ENCODE measurements around the gene PRIMA1.
A peak's percentile ranks its signal among the peaks of the same experiment; 100 is the strongest.

The PRIMA1 gene

DNA sequence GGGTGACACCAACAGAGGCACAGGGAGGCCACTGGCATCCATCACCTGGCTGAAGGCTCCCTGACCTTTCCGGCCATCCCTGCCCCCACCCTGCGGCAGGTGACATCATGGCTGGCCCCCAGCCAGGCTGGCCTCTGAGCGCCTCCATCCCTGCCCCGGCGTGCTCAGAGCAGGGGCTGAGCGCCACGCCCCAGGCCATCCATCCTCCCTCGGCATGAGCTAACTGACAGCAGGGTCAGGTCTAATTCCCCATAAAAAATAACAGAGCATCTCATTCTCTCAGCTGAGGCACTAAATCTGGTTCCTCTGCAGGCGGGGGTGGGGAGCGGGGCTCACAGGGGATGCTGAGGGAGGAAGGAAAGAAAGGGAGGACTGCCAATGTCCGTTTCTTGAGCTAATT lies 50.7 kb downstream of the PRIMA1 start:
- no peaks in the 10 kb centered on the region for H3K79me2 ChIP-seq (ENCODE audit: insufficient read depth, low read length)
- H3K9me3 ChIP-seq (ENCODE audit: insufficient read depth, low read length) = no peaks in the 10 kb centered on the region
- TF ChIP-seq EZH2phosphoT487 (conservative IDR thresholded peaks at IDR 0.05; ENCODE audit: low read length) = no peak
- TF ChIP-seq, protein P1, sequence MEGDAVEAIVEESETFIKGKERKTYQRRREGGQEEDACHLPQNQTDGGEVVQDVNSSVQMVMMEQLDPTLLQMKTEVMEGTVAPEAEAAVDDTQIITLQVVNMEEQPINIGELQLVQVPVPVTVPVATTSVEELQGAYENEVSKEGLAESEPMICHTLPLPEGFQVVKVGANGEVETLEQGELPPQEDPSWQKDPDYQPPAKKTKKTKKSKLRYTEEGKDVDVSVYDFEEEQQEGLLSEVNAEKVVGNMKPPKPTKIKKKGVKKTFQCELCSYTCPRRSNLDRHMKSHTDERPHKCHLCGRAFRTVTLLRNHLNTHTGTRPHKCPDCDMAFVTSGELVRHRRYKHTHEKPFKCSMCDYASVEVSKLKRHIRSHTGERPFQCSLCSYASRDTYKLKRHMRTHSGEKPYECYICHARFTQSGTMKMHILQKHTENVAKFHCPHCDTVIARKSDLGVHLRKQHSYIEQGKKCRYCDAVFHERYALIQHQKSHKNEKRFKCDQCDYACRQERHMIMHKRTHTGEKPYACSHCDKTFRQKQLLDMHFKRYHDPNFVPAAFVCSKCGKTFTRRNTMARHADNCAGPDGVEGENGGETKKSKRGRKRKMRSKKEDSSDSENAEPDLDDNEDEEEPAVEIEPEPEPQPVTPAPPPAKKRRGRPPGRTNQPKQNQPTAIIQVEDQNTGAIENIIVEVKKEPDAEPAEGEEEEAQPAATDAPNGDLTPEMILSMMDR (IDR thresholded peaks at IDR 0.05; ENCODE audit: insufficient read depth, low read length, poor library complexity, severe bottlenecking) = no peak
- H3F3A ChIP-seq (ENCODE audit: insufficient read depth) = no peaks in the 10 kb centered on the region
- H3K9ac ChIP-seq (ENCODE audit: low read length) = no peak overlapping the region
- no peaks in the 10 kb centered on the region for H3K9me2 ChIP-seq (replicated peaks; ENCODE audit: insufficient read depth, low read length)
- no peak overlapping the region for H3K4me2 ChIP-seq (ENCODE audit: low read depth, low read length, poor library complexity, severe bottlenecking)
- H3K27me3 ChIP-seq (ENCODE audit: low read length) = no peaks in the 10 kb centered on the region
- H3K4me3 ChIP-seq (ENCODE audit: insufficient read depth, low read length, poor library complexity, severe bottlenecking) = no peak overlapping the region
- H2AFZ ChIP-seq (ENCODE audit: low read depth, low read length, severe bottlenecking) = no peak overlapping the region
- no peaks in the 10 kb centered on the region for H3K36me3 ChIP-seq (ENCODE audit: low read length)
- no peaks in the 10 kb centered on the region for H4K20me1 ChIP-seq (ENCODE audit: low read depth, low read length)
- H3K27ac ChIP-seq (ENCODE audit: low read depth, low read length) = no peak overlapping the region

DNA sequence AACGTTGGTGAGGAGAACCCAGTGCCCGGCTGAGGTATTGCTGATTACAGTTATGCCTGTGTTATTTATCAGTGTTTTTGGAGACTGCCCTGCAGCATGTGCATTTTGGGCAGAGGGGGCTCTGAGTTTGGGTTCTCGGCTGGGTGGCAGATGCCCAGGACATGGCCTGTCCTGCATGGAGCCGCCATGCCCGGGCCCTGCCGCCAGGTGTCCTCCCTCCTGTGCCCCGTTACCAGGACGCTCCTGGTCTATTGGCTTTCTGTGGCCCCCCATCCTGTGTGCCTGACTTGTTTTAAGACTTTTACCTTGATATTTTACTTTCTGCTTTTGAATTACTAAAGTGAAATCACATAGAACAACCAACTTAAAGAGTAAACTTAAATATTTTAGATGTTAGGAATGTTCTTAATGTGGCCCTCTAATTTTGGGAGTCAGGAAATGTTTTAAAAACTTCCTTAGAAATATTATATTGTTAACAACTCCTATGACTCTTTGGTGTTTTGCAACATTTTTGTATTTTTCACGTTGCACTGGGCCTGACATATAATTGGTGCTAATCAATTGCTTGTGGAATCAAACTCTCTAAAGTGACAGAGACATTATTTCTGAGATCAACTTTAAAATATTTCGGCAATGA lies 51.8 kb downstream of the PRIMA1 start:
- no peaks in the 10 kb centered on the region for H3K36me3 ChIP-seq (ENCODE audit: low read length)
- no peak overlapping the region for H2AFZ ChIP-seq (ENCODE audit: low read depth, low read length, severe bottlenecking)

GRCh38 chr14:93735206-93735605 lies 53.1 kb downstream of the PRIMA1 start:
- Histone ChIP-seq H3K27me3 (ENCODE audit: low read length) (no peaks in the 10 kb centered on the region), H3K4me3 (ENCODE audit: insufficient read depth, low read length, poor library complexity, severe bottlenecking) (no peak overlapping the region), H2AFZ (ENCODE audit: low read depth, low read length, severe bottlenecking) (no peak overlapping the region), H3K79me2 (ENCODE audit: insufficient read depth, low read length) (no peaks in the 10 kb centered on the region), H3K9me2 (replicated peaks; ENCODE audit: insufficient read depth, low read length) (no peaks in the 10 kb centered on the region), H3K9me3 (ENCODE audit: insufficient read depth, low read length) (no peaks in the 10 kb centered on the region), H4K20me1 (ENCODE audit: low read depth, low read length) (no peaks in the 10 kb centered on the region), H3K27ac (ENCODE audit: low read depth, low read length) (no peak overlapping the region), H3K4me2 (ENCODE audit: low read depth, low read length, poor library complexity, severe bottlenecking) (no peak overlapping the region), H3F3A (ENCODE audit: insufficient read depth) (no peaks in the 10 kb centered on the region), H3K9ac (ENCODE audit: low read length) (no peak overlapping the region), H3K36me3 (ENCODE audit: low read length) (no peaks in the 10 kb centered on the region)
- TF ChIP-seq, protein P1 (IDR thresholded peaks at IDR 0.05; ENCODE audit: insufficient read depth, low read length, poor library complexity, severe bottlenecking) = no peak
- no peak for TF ChIP-seq EZH2phosphoT487 (conservative IDR thresholded peaks at IDR 0.05; ENCODE audit: low read length)

More for the DNA sequence above, 51.8 kb downstream of the PRIMA1 start:
- Histone ChIP-seq H3K9me2 (replicated peaks; ENCODE audit: insufficient read depth, low read length) (no peaks in the 10 kb centered on the region), H3K79me2 (ENCODE audit: insufficient read depth, low read length) (no peaks in the 10 kb centered on the region), H3K4me2 (ENCODE audit: low read depth, low read length, poor library complexity, severe bottlenecking) (no peak overlapping the region), H3K27ac (ENCODE audit: low read depth, low read length) (no peak overlapping the region), H3F3A (ENCODE audit: insufficient read depth) (no peaks in the 10 kb centered on the region), H3K9me3 (ENCODE audit: insufficient read depth, low read length) (no peaks in the 10 kb centered on the region), H3K27me3 (ENCODE audit: low read length) (no peaks in the 10 kb centered on the region), H4K20me1 (ENCODE audit: low read depth, low read length) (no peaks in the 10 kb centered on the region), H3K4me3 (ENCODE audit: insufficient read depth, low read length, poor library complexity, severe bottlenecking) (no peak overlapping the region), H3K9ac (ENCODE audit: low read length) (no peak overlapping the region)
- TF ChIP-seq, protein P1 (IDR thresholded peaks at IDR 0.05; ENCODE audit: insufficient read depth, low read length, poor library complexity, severe bottlenecking) = peak; percentile 16
- TF ChIP-seq EZH2phosphoT487 (conservative IDR thresholded peaks at IDR 0.05; ENCODE audit: low read length) = no peak
